Endothelial cell of umbilical vein (primary cell): ENCODE results near the gene TSFM. TPM values are rescaled to one million over a fixed set of nuclear protein-coding genes. Genes with fewer than 3 reads are reported as not detected.

Source experiments
- BruUV-seq: library from RNA; stranded (reverse); fragments of 400-500 nt; replicated peaks from 2 replicates; lab custom pipeline; 2021; lab: Mats Ljungman, UMichigan
- CTCF ChIA-PET: fragments of 300-600, 350-600 bp; sonication (Branson Sonifier 250); formaldehyde crosslinking; loops from one replicate; lab custom pipeline; 2021; ENCODE audit warnings: antibody characterized with exemption, inconsistent platforms; lab: Charles Lee
- POLR2A ChIA-PET: fragments of 300-600, 350-600 bp; sonication (Branson Sonifier 250); formaldehyde crosslinking; loops from one replicate; lab custom pipeline; 2021; ENCODE audit warnings: antibody characterized with exemption, inconsistent platforms; lab: Charles Lee
- DNase-seq: peaks from one replicate; pipeline ENCODE4 v3.0.0-alpha.2; 2011; ENCODE audit warnings: low read depth, low spot score
- FAIRE-seq: peaks from 2 replicates; lab custom pipeline; 2011; peaks lifted over from hg19 to GRCh38; lab: Jason Lieb, UNC
- H2AFZ ChIP-seq: 2 replicates; pipeline ENCODE4 v1.6.0; 2012; ENCODE audit warnings: low read depth, low read length, control low read depth, inconsistent platforms
- H3K27ac ChIP-seq: 2 replicates; pipeline ENCODE4 v1.5.1; 2011; ENCODE audit warnings: low read depth, mild to moderate bottlenecking, control low read depth, low read length, moderate library complexity; ENCODE audit not compliant: insufficient read depth
- H3K27me3 ChIP-seq, 2 experiments: 2 replicates each; pipeline versions ENCODE4 v1.6.0 to v1.6.1; 2011; ENCODE audit warnings: low read length in 2 of 2, mixed read lengths in 1 of 2; ENCODE audit not compliant: control insufficient read depth in 2 of 2, insufficient read depth in 2 of 2
- H3K36me3 ChIP-seq, 2 experiments: 2 replicates in 1 of 2; 3 replicates in 1 of 2; pipeline ENCODE4 v1.5.1; 2011; ENCODE audit warnings: low read length in 2 of 2, mild to moderate bottlenecking in 1 of 2, moderate library complexity in 1 of 2; ENCODE audit not compliant: control insufficient read depth in 2 of 2, insufficient read depth in 2 of 2; ENCODE audit errors: extremely low read depth in 1 of 2
- H3K4me1 ChIP-seq: 3 replicates; pipeline ENCODE4 v1.5.1; 2011; ENCODE audit warnings: mild to moderate bottlenecking, low read length; ENCODE audit not compliant: control insufficient read depth, insufficient read depth; ENCODE audit errors: extremely low read depth
- H3K4me2 ChIP-seq: 2 replicates; pipeline ENCODE4 v1.6.1; 2011; ENCODE audit warnings: low read length, control low read depth, mixed read lengths; ENCODE audit not compliant: insufficient read depth
- H3K4me3 ChIP-seq, 3 experiments: fragments of 200-600 bp in 1 of 3; sonication (generic), shearing (Covaris generic) in 1 of 3; replicated peaks in 1 of 3; 2 replicates each; pipeline ENCODE4 v1.5.1; 2011 to 2016; ENCODE audit warnings: control low read depth in 3 of 3, low read length in 3 of 3, mild to moderate bottlenecking in 2 of 3, inconsistent platforms in 1 of 3, low read depth in 1 of 3, moderate library complexity in 1 of 3; ENCODE audit not compliant: insufficient read depth in 1 of 3
- H3K79me2 ChIP-seq: 2 replicates; pipeline ENCODE4 v1.6.0; 2012; ENCODE audit warnings: low read length, inconsistent platforms; ENCODE audit not compliant: control insufficient read depth, insufficient read depth
- H3K9ac ChIP-seq: replicated peaks from 2 replicates; pipeline ENCODE3; 2011; ENCODE audit warnings: low read length, control low read depth; ENCODE audit not compliant: insufficient read depth; ENCODE audit errors: extremely low read depth
- H3K9me1 ChIP-seq: replicated peaks from 3 replicates; pipeline ENCODE4 v1.6.0; 2011; ENCODE audit warnings: mild to moderate bottlenecking, low read length; ENCODE audit not compliant: control insufficient read depth, insufficient read depth; ENCODE audit errors: extremely low read depth
- H3K9me3 ChIP-seq: replicated peaks from 2 replicates; pipeline ENCODE4 v1.5.1; 2012; ENCODE audit warnings: low read length, inconsistent platforms; ENCODE audit not compliant: control insufficient read depth, insufficient read depth
- H4K20me1 ChIP-seq: replicated peaks from 2 replicates; pipeline ENCODE3; 2011; ENCODE audit warnings: mild to moderate bottlenecking, low read length; ENCODE audit not compliant: control insufficient read depth, insufficient read depth; ENCODE audit errors: extremely low read depth
- EZH2 ChIP-seq: IDR thresholded peaks from 2 replicates; pipeline ENCODE4 v1.6.1; 2012; ENCODE audit warnings: borderline replicate concordance, low read depth, mild to moderate bottlenecking, moderate library complexity, low read length, inconsistent platforms; ENCODE audit not compliant: severe bottlenecking
- FOS ChIP-seq: IDR thresholded peaks from 2 replicates; pipeline ENCODE4 v1.6.1; 2011; ENCODE audit warnings: mild to moderate bottlenecking, low read length, moderate library complexity, borderline replicate concordance; ENCODE audit not compliant: insufficient read depth
- GATA2 ChIP-seq: IDR thresholded peaks from 2 replicates; pipeline ENCODE4 v1.7.0; 2011; ENCODE audit warnings: low read depth, mild to moderate bottlenecking, moderate library complexity, mixed read lengths, low read length; ENCODE audit not compliant: insufficient read length, insufficient read depth
- JUN ChIP-seq: IDR thresholded peaks from 2 replicates; pipeline ENCODE4 v1.6.1; 2011; ENCODE audit warnings: borderline replicate concordance, low read depth; ENCODE audit not compliant: insufficient read length, insufficient read depth
- MYC ChIP-seq: IDR thresholded peaks from one replicate; pipeline ENCODE4 v1.6.1; 2011; ENCODE audit warnings: mild to moderate bottlenecking, low read depth, low read length
- POLR2A ChIP-seq: IDR thresholded peaks from 2 replicates; pipeline ENCODE4 v1.6.1; 2012; ENCODE audit warnings: low read depth, mild to moderate bottlenecking, control low read depth, low read length
- POLR2AphosphoS5 ChIP-seq: IDR thresholded peaks from 2 replicates; pipeline ENCODE4 v1.6.1; 2012; ENCODE audit warnings: low read depth, mild to moderate bottlenecking, control low read depth, low read length, moderate library complexity; ENCODE audit not compliant: insufficient read depth
- dilution Hi-C: fragments of 300-500 bp; cut with MboI; formaldehyde crosslinking; loops from one replicate; pipeline ENCODE4 v1.15.0; 2019; ENCODE audit warnings: low sequenced_read_pairs; ENCODE audit not compliant: extremely low pct_ligation_motif_present
- intact Hi-C: fragments of 100-400 bp; cut with micrococcal nuclease; formaldehyde crosslinking; loops from one replicate; pipeline ENCODE4 v1.10.0; 2022
- polyA plus RNA-seq, 4 experiments: library from polyadenylated mRNA; depleted of rRNA in 3 of 4; stranded (reverse) in 3 of 4; unstranded in 1 of 4; fragments of >200 nt; gene quantifications; 2 replicates each; pipeline versions ENCODE4 v1.2.1 to v1.2.3, GENCODE V29; 2011 to 2012; ENCODE audit warnings: missing spikeins in 1 of 4
- total RNA-seq: library from RNA; stranded (reverse); gene quantifications from 2 replicates; pipeline ENCODE4 v1.2.3, GENCODE V29; 2021
- TF ChIP-seq, protein P1 (sequence below): IDR thresholded peaks from 2 replicates; pipeline ENCODE4 v1.6.1; 2011; ENCODE audit not compliant: insufficient read depth, insufficient read length
- TF ChIP-seq, protein P2 (sequence below), 2 donors: IDR thresholded peaks; 1 replicate in 1 of 2; 2 replicates in 1 of 2; pipeline ENCODE4 v1.5.1; 2011; ENCODE audit warnings: low read length in 2 of 2, mild to moderate bottlenecking in 2 of 2, moderate library complexity in 2 of 2, control low read depth in 1 of 2, inconsistent platforms in 1 of 2, low read depth in 1 of 2; ENCODE audit not compliant: insufficient read depth in 1 of 2; ENCODE audit errors: extremely low read depth in 1 of 2

The TSFM gene
- total and polyA plus RNA-seq, 2 donors (not counting 3 experiments of a cell fraction or from before 2014, with no cell fraction given) = 16.5 to 41.8 TPM

DNA sequence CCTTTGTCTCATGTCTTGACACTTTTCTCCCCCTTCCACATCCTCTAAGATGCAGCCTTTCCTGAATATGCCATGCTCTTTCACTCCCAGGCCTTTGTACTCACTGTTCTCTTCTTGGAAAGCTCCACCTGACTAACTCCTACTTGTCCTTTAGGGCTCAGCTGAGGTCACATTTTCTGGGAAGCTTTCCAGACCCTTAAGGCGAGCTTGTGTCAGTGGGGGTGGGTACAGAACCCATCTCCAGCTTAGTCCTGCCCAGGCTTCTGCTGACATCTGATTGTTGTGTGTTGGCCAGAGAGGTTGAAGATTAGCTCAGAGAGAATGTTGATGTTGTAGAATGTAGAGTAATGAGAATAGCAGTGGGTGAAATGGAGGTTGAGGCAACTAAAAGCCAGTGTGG lies 2.9 kb upstream of the TSFM start:
- Histone ChIP-seq H3K27ac (no peak overlapping the region), H3K27me3 (no peaks in the 10 kb centered on the region)
- FAIRE-seq = no peak

More for the DNA sequence above, 2.9 kb upstream of the TSFM start:
- POLR2A ChIA-PET = interaction anchor here (0.6 kb wide), 1 partner anchor 38 kb away, joined by 4 read pairs; no protein-coding TSS in a partner anchor
- BruUV-seq = no TSS peak
- no peak for TF ChIP-seq FOS
- no peak for TF ChIP-seq EZH2
- TF ChIP-seq MYC = no peak
- no peak for TF ChIP-seq GATA2
- TF ChIP-seq POLR2AphosphoS5 = no peak
- no peak for TF ChIP-seq JUN
- TF ChIP-seq POLR2A = no peak
- TF ChIP-seq, protein P1, sequence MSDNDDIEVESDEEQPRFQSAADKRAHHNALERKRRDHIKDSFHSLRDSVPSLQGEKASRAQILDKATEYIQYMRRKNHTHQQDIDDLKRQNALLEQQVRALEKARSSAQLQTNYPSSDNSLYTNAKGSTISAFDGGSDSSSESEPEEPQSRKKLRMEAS = no peak
- TF ChIP-seq, protein P2, sequence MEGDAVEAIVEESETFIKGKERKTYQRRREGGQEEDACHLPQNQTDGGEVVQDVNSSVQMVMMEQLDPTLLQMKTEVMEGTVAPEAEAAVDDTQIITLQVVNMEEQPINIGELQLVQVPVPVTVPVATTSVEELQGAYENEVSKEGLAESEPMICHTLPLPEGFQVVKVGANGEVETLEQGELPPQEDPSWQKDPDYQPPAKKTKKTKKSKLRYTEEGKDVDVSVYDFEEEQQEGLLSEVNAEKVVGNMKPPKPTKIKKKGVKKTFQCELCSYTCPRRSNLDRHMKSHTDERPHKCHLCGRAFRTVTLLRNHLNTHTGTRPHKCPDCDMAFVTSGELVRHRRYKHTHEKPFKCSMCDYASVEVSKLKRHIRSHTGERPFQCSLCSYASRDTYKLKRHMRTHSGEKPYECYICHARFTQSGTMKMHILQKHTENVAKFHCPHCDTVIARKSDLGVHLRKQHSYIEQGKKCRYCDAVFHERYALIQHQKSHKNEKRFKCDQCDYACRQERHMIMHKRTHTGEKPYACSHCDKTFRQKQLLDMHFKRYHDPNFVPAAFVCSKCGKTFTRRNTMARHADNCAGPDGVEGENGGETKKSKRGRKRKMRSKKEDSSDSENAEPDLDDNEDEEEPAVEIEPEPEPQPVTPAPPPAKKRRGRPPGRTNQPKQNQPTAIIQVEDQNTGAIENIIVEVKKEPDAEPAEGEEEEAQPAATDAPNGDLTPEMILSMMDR (IDR thresholded peaks at IDR 0.05; ENCODE audit: extremely low read depth in 1 of 2, insufficient read depth in 1 of 2, low read depth in 1 of 2, low read length in 2 of 2) = no peak
- Histone ChIP-seq H3K9ac (no peak overlapping the region), H3K4me2 (no peak overlapping the region), H2AFZ (no peak overlapping the region), H4K20me1 (no peaks in the 10 kb centered on the region), H3K79me2 (peaks cover 14% of the 10 kb centered on the region), H3K9me3 (no peaks in the 10 kb centered on the region), H3K36me3 (peaks cover 0 to 3% of the 10 kb centered on the region in 2 experiments), H3K4me3 (no peak overlapping the region), H3K4me1 (peaks cover 7% of the 10 kb centered on the region), H3K9me1 (no peaks in the 10 kb centered on the region)
- CTCF ChIA-PET = interaction anchor here (1.0 to 2.7 kb wide), 2 partner anchors 23 to 53 kb away, joined by 3 to 8 read pairs; no protein-coding TSS in a partner anchor
- DNase-seq = no peak
- dilution Hi-C loops (no loop called here), intact Hi-C loops (no loop called here)
